T-helper 17 cell (primary cell): ENCODE results near the gene CADM2. TPM values are rescaled to one million over a fixed set of nuclear protein-coding genes. Genes with fewer than 3 reads are reported as not detected.

Experiments used
- ATAC-seq: fragments of 150-1000 bp; cut with Tn5 transposase; 2 replicates; pipeline ENCODE4 v1.10.0; 2021; ENCODE audit warnings: mild to moderate bottlenecking, moderate library complexity
- DNase-seq, 3 donors: peaks; one replicate each; pipeline versions ENCODE4 v3.0.0 to v3.0.0-alpha.2; 2020 to 2021
- H3K9me3 ChIP-seq: one replicate; pipeline ENCODE4 v1.7.0; 2013; ENCODE audit warnings: low read length, mild to moderate bottlenecking; ENCODE audit not compliant: control insufficient read depth, poor library complexity, severe bottlenecking
- H3K27ac Mint-ChIP-seq: one replicate; pipeline ENCODE4 v1.8.0; 2022; ENCODE audit warnings: mild to moderate bottlenecking, moderate library complexity, mixed read lengths
- H3K27me3 Mint-ChIP-seq: one replicate; pipeline ENCODE4 v1.8.0; 2022; ENCODE audit warnings: mixed read lengths
- H3K36me3 Mint-ChIP-seq: one replicate; pipeline ENCODE4 v1.8.0; 2022; ENCODE audit warnings: low read depth, mixed read lengths
- H3K4me1 Mint-ChIP-seq: one replicate; pipeline ENCODE4 v1.8.0; 2022; ENCODE audit warnings: mild to moderate bottlenecking, mixed read lengths
- H3K4me3 Mint-ChIP-seq: one replicate; pipeline ENCODE4 v1.8.0; 2022; ENCODE audit warnings: mild to moderate bottlenecking, moderate library complexity, mixed read lengths
- total RNA-seq, 4 donors: library from RNA in 2 of 4; stranded (reverse) in 2 of 4; gene quantifications; one replicate each; pipeline ENCODE4 v1.2.3 and lab custom pipeline; 2022 to 2026

CADM2 gene
- total RNA-seq, 2 donors from 2014 or later = 0.42 to 1.2 TPM

- Mint-ChIP-seq H3K36me3 (no peaks in the 10 kb centered on the region), H3K4me1 (no peaks in the 10 kb centered on the region), H3K27me3 (peaks cover 2% of the 10 kb centered on the region), H3K27ac (no peak overlapping the region), H3K4me3 (no peak overlapping the region)
- DNase-seq (no peak), ATAC-seq (no peak)
- no peaks in the 10 kb centered on the region for H3K9me3 ChIP-seq
Measured at GRCh38 chr3:84967767-84968581, 9.2 kb downstream of the CADM2 start.

- no peaks in the 10 kb centered on the region for H3K27me3 Mint-ChIP-seq
- no peak overlapping the region for H3K27ac Mint-ChIP-seq
- H3K9me3 ChIP-seq = no peaks in the 10 kb centered on the region
- no peaks in the 10 kb centered on the region for H3K36me3 Mint-ChIP-seq
- no peak overlapping the region for H3K4me3 Mint-ChIP-seq
- ATAC-seq = no peak
- H3K4me1 Mint-ChIP-seq = no peaks in the 10 kb centered on the region
- DNase-seq = no peak
Measured at GRCh38 chr3:84968701-84969235, 10.0 kb downstream of the CADM2 start.

GRCh38 chr3:84974347-84974746 lies 15.6 kb downstream of the CADM2 start:
- ATAC-seq (no peak), DNase-seq (no peak)
- H3K36me3 Mint-ChIP-seq = no peaks in the 10 kb centered on the region
- no peaks in the 10 kb centered on the region for H3K9me3 ChIP-seq
- no peaks in the 10 kb centered on the region for H3K27me3 Mint-ChIP-seq
- no peak overlapping the region for H3K4me3 Mint-ChIP-seq
- no peaks in the 10 kb centered on the region for H3K4me1 Mint-ChIP-seq
- no peak overlapping the region for H3K27ac Mint-ChIP-seq

GRCh38 chr3:84977021-84977420 lies 18.2 kb downstream of the CADM2 start:
- Mint-ChIP-seq H3K4me3 (no peak overlapping the region), H3K27ac (no peak overlapping the region), H3K27me3 (no peaks in the 10 kb centered on the region), H3K4me1 (no peaks in the 10 kb centered on the region), H3K36me3 (no peaks in the 10 kb centered on the region)
- ATAC-seq (no peak), DNase-seq (no peak)
- no peaks in the 10 kb centered on the region for H3K9me3 ChIP-seq

- no peaks in the 10 kb centered on the region for H3K36me3 Mint-ChIP-seq
- no peaks in the 10 kb centered on the region for H3K27me3 Mint-ChIP-seq
- DNase-seq (no peak), ATAC-seq (no peak)
- no peaks in the 10 kb centered on the region for H3K4me1 Mint-ChIP-seq
- H3K27ac Mint-ChIP-seq = no peak overlapping the region
- H3K4me3 Mint-ChIP-seq = no peak overlapping the region
- H3K9me3 ChIP-seq = no peaks in the 10 kb centered on the region
Measured at GRCh38 chr3:84978843-84979242, 20.1 kb downstream of the CADM2 start.

- H3K27me3 Mint-ChIP-seq = no peaks in the 10 kb centered on the region
- ATAC-seq = no peak
- DNase-seq = no peak
- H3K4me1 Mint-ChIP-seq = no peaks in the 10 kb centered on the region
- H3K9me3 ChIP-seq = no peaks in the 10 kb centered on the region
- H3K4me3 Mint-ChIP-seq = no peak overlapping the region
- H3K27ac Mint-ChIP-seq = no peak overlapping the region
- no peaks in the 10 kb centered on the region for H3K36me3 Mint-ChIP-seq
Measured at GRCh38 chr3:84980011-84980410, 21.2 kb downstream of the CADM2 start.

- Mint-ChIP-seq H3K4me3 (no peak overlapping the region), H3K36me3 (no peaks in the 10 kb centered on the region), H3K4me1 (no peaks in the 10 kb centered on the region), H3K27me3 (no peaks in the 10 kb centered on the region), H3K27ac (no peak overlapping the region)
- DNase-seq (no peak), ATAC-seq (no peak)
- H3K9me3 ChIP-seq = no peaks in the 10 kb centered on the region
Measured at GRCh38 chr3:84980456-84980855, 21.7 kb downstream of the CADM2 start.

GRCh38 chr3:84983490-84983889 lies 24.7 kb downstream of the CADM2 start:
- ATAC-seq (no peak), DNase-seq (no peak)
- Mint-ChIP-seq H3K4me1 (no peaks in the 10 kb centered on the region), H3K27ac (no peak overlapping the region), H3K4me3 (no peak overlapping the region), H3K36me3 (no peaks in the 10 kb centered on the region), H3K27me3 (no peaks in the 10 kb centered on the region)
- no peaks in the 10 kb centered on the region for H3K9me3 ChIP-seq

- Mint-ChIP-seq H3K27me3 (no peaks in the 10 kb centered on the region), H3K36me3 (no peaks in the 10 kb centered on the region), H3K27ac (no peak overlapping the region), H3K4me3 (no peak overlapping the region), H3K4me1 (no peaks in the 10 kb centered on the region)
- H3K9me3 ChIP-seq = no peaks in the 10 kb centered on the region
- ATAC-seq (no peak), DNase-seq (no peak)
Measured at GRCh38 chr3:84984429-84984828, 25.6 kb downstream of the CADM2 start.

- Mint-ChIP-seq H3K36me3 (no peaks in the 10 kb centered on the region), H3K27me3 (no peaks in the 10 kb centered on the region), H3K4me1 (no peaks in the 10 kb centered on the region), H3K4me3 (no peak overlapping the region), H3K27ac (no peak overlapping the region)
- no peaks in the 10 kb centered on the region for H3K9me3 ChIP-seq
- ATAC-seq (no peak), DNase-seq (no peak)
Measured at GRCh38 chr3:84985795-84986194, 27.0 kb downstream of the CADM2 start.

- H3K27me3 Mint-ChIP-seq = no peaks in the 10 kb centered on the region
- H3K36me3 Mint-ChIP-seq = no peaks in the 10 kb centered on the region
- DNase-seq = no peak
- H3K4me1 Mint-ChIP-seq = no peaks in the 10 kb centered on the region
- no peak for ATAC-seq
- no peak overlapping the region for H3K4me3 Mint-ChIP-seq
- H3K27ac Mint-ChIP-seq = no peak overlapping the region
- H3K9me3 ChIP-seq = no peaks in the 10 kb centered on the region
Measured at GRCh38 chr3:84987706-84988504, 29.1 kb downstream of the CADM2 start.

GRCh38 chr3:84989102-84989501 lies 30.3 kb downstream of the CADM2 start:
- H3K27ac Mint-ChIP-seq = no peak overlapping the region
- no peaks in the 10 kb centered on the region for H3K36me3 Mint-ChIP-seq
- no peaks in the 10 kb centered on the region for H3K9me3 ChIP-seq
- no peaks in the 10 kb centered on the region for H3K27me3 Mint-ChIP-seq
- ATAC-seq (no peak), DNase-seq (no peak)
- no peaks in the 10 kb centered on the region for H3K4me1 Mint-ChIP-seq
- no peak overlapping the region for H3K4me3 Mint-ChIP-seq

- no peak overlapping the region for H3K27ac Mint-ChIP-seq
- no peaks in the 10 kb centered on the region for H3K36me3 Mint-ChIP-seq
- no peak overlapping the region for H3K4me3 Mint-ChIP-seq
- DNase-seq (no peak), ATAC-seq (no peak)
- no peaks in the 10 kb centered on the region for H3K9me3 ChIP-seq
- H3K27me3 Mint-ChIP-seq = no peaks in the 10 kb centered on the region
- H3K4me1 Mint-ChIP-seq = no peaks in the 10 kb centered on the region
Measured at GRCh38 chr3:84991422-84991900, 32.7 kb downstream of the CADM2 start.
